ENCODE measurements around the gene ESYT3.

Gene ESYT3

DNA sequence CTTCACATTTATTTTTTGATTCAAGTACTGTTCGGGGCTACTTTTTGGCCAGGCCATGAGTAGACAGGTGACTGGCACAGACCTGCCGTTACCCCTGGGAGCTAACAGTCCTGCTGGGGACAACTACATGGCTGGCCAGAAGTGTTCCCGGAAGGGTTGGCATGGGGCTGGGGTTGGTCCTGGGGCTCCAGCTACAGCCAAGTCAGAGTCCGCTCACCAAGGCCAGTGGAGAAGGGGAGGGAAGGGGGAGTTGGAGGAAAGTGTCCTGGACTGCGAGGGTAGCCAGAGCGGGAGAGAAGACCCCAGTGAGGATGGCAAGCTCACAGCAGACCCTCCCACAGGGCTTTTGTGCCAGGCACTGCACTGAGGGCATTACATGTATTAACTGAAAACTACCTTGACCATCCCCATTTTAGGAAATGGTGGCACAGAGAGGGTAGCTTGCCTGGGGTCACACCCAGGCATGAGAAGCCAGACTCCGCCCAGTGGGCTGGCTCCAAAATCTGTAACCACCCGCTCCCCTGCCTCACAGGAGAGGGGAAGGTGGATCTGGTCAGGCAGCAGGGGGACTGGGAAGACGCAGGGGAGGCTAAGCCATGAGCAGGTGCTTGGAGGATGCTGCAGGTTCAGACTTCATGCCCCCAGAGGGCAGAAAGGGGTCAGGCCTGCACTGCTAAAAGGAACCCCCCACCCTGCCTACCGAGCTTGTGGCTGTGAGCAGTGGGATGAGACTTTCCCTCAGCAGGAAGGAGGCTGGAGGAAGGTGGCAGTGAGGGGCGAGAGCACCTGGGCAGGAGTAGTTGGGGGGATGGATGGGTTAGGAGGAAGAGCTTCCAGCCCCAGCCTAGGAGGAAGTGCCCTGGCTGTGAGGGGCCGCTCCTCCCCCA lies 38.3 kb upstream of the ESYT3 start:
- no peak overlapping the region for H3K4me3 ChIP-seq (ENCODE audit: low read depth, low read length, poor library complexity, severe bottlenecking)
- H4K20me1 ChIP-seq (ENCODE audit: insufficient read depth, low read length): no peaks in the 10 kb centered on the region
- no peaks in the 10 kb centered on the region for H3K79me2 ChIP-seq (ENCODE audit: insufficient read depth, low read length)
- H3K27me3 ChIP-seq (ENCODE audit: insufficient read depth, low read length): no peaks in the 10 kb centered on the region
- no peak overlapping the region for H2AFZ ChIP-seq (ENCODE audit: low read length)
- no peaks in the 10 kb centered on the region for H3K36me3 ChIP-seq (ENCODE audit: insufficient read depth, low read length)
- TF ChIP-seq EZH2 (IDR thresholded peaks at IDR 0.05; ENCODE audit: borderline replicate concordance, low read length): no peak
- TF ChIP-seq, protein P1, sequence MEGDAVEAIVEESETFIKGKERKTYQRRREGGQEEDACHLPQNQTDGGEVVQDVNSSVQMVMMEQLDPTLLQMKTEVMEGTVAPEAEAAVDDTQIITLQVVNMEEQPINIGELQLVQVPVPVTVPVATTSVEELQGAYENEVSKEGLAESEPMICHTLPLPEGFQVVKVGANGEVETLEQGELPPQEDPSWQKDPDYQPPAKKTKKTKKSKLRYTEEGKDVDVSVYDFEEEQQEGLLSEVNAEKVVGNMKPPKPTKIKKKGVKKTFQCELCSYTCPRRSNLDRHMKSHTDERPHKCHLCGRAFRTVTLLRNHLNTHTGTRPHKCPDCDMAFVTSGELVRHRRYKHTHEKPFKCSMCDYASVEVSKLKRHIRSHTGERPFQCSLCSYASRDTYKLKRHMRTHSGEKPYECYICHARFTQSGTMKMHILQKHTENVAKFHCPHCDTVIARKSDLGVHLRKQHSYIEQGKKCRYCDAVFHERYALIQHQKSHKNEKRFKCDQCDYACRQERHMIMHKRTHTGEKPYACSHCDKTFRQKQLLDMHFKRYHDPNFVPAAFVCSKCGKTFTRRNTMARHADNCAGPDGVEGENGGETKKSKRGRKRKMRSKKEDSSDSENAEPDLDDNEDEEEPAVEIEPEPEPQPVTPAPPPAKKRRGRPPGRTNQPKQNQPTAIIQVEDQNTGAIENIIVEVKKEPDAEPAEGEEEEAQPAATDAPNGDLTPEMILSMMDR (IDR thresholded peaks at IDR 0.05; ENCODE audit: low read length): no peak
- no peaks in the 10 kb centered on the region for H3F3A ChIP-seq (ENCODE audit: insufficient read depth, low read length)
- H3K4me1 ChIP-seq (ENCODE audit: insufficient read depth, low read length, severe bottlenecking): no peaks in the 10 kb centered on the region
- H3K9ac ChIP-seq (ENCODE audit: low read length): no peak overlapping the region
- no peak overlapping the region for H3K4me2 ChIP-seq (ENCODE audit: low read length)
- no peaks in the 10 kb centered on the region for H3K9me2 ChIP-seq (ENCODE audit: low read depth, low read length)
- no peak overlapping the region for H3K27ac ChIP-seq (ENCODE audit: low read depth, low read length, poor library complexity, severe bottlenecking)
- H3K9me3 ChIP-seq (ENCODE audit: low read length): no peaks in the 10 kb centered on the region

DNA sequence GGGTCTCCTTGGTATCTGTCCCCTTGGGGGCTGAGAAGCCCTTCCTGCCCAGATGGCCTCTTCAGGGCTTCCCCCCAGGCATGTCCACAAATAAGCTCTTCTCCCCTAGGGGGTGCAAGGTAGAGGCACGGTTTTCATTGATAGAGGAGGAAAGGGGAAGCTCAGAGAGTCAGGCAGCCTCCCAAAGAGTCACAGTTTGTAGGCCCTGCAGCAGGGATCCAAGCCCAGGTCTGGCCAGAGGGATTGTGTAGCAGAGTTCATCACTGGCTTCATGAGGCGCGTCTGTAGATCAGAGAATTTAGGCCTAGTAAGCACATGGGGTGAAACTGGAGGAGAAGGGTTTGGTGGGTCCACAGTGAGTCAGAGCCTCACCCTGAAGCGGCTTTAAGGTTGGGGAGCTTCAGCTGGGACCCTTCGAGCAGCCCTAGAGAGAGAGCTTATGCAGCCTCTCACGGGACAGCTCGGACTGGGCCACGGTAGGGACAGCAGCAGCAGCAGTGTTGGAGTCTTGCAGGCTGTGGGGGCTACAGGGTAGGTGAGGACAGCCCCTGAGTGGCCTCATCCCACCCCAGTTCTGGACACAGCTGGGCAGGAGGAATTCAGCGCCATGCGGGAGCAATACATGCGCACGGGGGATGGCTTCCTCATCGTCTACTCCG lies 37.5 kb upstream of the ESYT3 start:
- Histone ChIP-seq H3K9me3 (ENCODE audit: low read length) (no peaks in the 10 kb centered on the region), H4K20me1 (ENCODE audit: insufficient read depth, low read length) (no peaks in the 10 kb centered on the region), H2AFZ (ENCODE audit: low read length) (no peak overlapping the region), H3K4me3 (ENCODE audit: low read depth, low read length, poor library complexity, severe bottlenecking) (no peak overlapping the region), H3K27ac (ENCODE audit: low read depth, low read length, poor library complexity, severe bottlenecking) (no peak overlapping the region), H3K9me2 (ENCODE audit: low read depth, low read length) (no peaks in the 10 kb centered on the region), H3F3A (ENCODE audit: insufficient read depth, low read length) (no peaks in the 10 kb centered on the region), H3K4me2 (ENCODE audit: low read length) (no peak overlapping the region), H3K36me3 (ENCODE audit: insufficient read depth, low read length) (no peaks in the 10 kb centered on the region), H3K27me3 (ENCODE audit: insufficient read depth, low read length) (no peaks in the 10 kb centered on the region), H3K79me2 (ENCODE audit: insufficient read depth, low read length) (no peaks in the 10 kb centered on the region), H3K9ac (ENCODE audit: low read length) (no peak overlapping the region), H3K4me1 (ENCODE audit: insufficient read depth, low read length, severe bottlenecking) (no peaks in the 10 kb centered on the region)
- TF ChIP-seq EZH2 (IDR thresholded peaks at IDR 0.05; ENCODE audit: borderline replicate concordance, low read length): no peak
- TF ChIP-seq, protein P1 (IDR thresholded peaks at IDR 0.05; ENCODE audit: low read length): no peak

DNA sequence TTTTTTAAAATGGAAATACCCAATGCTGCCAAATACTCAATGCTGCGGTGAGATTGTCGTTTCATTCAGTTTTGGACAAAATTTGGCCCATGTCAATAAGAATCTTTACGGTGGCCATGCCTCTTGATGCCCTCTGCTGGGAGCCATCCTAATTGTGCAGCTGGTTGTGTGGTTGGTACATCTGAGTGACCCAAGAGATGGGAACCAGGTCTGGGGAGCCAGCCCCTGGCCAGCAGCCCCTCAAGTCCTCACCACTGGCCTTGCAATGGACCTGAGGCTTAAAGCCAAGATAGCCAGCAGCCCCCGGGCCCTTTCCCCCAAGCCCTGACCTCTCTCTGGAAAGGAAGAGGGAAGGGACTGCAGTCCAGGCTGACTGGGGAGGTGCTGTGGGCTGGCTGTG lies 36.4 kb upstream of the ESYT3 start:
- H3K27me3 ChIP-seq (ENCODE audit: insufficient read depth, low read length): no peaks in the 10 kb centered on the region
- TF ChIP-seq, protein P1 (IDR thresholded peaks at IDR 0.05; ENCODE audit: low read length): peak; percentile 27; the same call in 1 of the 2 replicates
- TF ChIP-seq EZH2 (IDR thresholded peaks at IDR 0.05; ENCODE audit: borderline replicate concordance, low read length): no peak
- no peaks in the 10 kb centered on the region for H3K9me2 ChIP-seq (ENCODE audit: low read depth, low read length)
- H3K9me3 ChIP-seq (ENCODE audit: low read length): no peaks in the 10 kb centered on the region
- no peaks in the 10 kb centered on the region for H3K4me1 ChIP-seq (ENCODE audit: insufficient read depth, low read length, severe bottlenecking)
- H4K20me1 ChIP-seq (ENCODE audit: insufficient read depth, low read length): no peaks in the 10 kb centered on the region
- no peak overlapping the region for H2AFZ ChIP-seq (ENCODE audit: low read length)
- H3K4me3 ChIP-seq (ENCODE audit: low read depth, low read length, poor library complexity, severe bottlenecking): no peak overlapping the region
- no peaks in the 10 kb centered on the region for H3F3A ChIP-seq (ENCODE audit: insufficient read depth, low read length)
- H3K4me2 ChIP-seq (ENCODE audit: low read length): no peak overlapping the region
- H3K79me2 ChIP-seq (ENCODE audit: insufficient read depth, low read length): no peaks in the 10 kb centered on the region
- H3K36me3 ChIP-seq (ENCODE audit: insufficient read depth, low read length): no peaks in the 10 kb centered on the region
- H3K9ac ChIP-seq (ENCODE audit: low read length): no peak overlapping the region
- no peak overlapping the region for H3K27ac ChIP-seq (ENCODE audit: low read depth, low read length, poor library complexity, severe bottlenecking)

Measured in OCI-LY1 (cell line).